AG09319 (cell line): ENCODE measurements around the gene SH3TC1.

Experiments
- DNase-seq: peaks from one replicate; pipeline ENCODE4 v3.0.0-alpha.2; 2010; ENCODE audit warnings: low read depth; ENCODE audit errors: extremely low read depth
- TF ChIP-seq, protein P1 (sequence below): IDR thresholded peaks from 2 replicates; pipeline ENCODE4 v1.5.1; 2011; ENCODE audit warnings: low read depth, mild to moderate bottlenecking, inconsistent platforms, low read length, moderate library complexity

SH3TC1 gene

DNA sequence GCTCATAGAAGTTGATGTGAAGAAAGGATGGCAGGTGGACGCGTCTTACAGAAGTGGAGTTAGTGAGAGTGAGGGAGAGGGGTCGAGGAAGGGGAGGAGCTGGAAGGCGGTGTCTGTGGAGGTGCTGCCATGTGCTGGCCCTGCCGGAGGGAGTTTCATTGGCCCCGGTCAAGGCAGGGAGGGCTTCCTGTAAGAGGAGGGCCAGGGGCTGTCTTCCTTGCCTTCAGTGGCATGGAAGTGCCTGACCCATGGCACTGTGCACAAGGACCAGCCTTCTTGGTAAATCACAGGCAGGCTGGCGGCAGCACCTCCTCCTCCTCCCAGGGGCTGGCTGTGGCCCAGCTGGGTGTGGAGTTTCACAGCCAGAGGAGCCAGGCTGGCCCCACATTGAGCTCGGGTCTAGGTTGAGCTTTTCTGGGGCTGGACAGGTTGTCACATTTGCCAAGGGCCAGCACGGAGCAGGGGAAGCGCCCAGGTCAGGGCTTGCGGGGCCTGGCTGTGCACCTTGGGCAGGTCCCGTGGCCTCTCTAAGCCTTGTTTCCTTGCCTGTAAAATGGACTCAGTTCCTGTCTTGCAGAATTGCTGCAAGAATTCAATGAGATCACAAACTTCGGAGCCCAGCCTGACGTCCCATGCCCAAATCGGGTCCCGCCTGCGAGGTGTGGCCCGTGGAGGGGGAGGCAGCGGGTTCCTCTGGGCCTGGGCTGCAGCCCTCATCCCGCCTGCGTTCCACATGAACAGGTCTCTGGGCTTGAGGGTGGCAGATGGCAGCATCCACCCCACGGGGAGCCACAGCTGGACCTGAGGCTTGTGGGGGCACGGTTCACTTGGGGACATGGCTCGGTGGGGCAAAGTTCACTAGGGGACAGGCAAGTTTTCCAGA is 77.5 kb downstream of the SH3TC1 start:
- no peak for DNase-seq
- TF ChIP-seq, protein P1, sequence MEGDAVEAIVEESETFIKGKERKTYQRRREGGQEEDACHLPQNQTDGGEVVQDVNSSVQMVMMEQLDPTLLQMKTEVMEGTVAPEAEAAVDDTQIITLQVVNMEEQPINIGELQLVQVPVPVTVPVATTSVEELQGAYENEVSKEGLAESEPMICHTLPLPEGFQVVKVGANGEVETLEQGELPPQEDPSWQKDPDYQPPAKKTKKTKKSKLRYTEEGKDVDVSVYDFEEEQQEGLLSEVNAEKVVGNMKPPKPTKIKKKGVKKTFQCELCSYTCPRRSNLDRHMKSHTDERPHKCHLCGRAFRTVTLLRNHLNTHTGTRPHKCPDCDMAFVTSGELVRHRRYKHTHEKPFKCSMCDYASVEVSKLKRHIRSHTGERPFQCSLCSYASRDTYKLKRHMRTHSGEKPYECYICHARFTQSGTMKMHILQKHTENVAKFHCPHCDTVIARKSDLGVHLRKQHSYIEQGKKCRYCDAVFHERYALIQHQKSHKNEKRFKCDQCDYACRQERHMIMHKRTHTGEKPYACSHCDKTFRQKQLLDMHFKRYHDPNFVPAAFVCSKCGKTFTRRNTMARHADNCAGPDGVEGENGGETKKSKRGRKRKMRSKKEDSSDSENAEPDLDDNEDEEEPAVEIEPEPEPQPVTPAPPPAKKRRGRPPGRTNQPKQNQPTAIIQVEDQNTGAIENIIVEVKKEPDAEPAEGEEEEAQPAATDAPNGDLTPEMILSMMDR, result no peak

DNA sequence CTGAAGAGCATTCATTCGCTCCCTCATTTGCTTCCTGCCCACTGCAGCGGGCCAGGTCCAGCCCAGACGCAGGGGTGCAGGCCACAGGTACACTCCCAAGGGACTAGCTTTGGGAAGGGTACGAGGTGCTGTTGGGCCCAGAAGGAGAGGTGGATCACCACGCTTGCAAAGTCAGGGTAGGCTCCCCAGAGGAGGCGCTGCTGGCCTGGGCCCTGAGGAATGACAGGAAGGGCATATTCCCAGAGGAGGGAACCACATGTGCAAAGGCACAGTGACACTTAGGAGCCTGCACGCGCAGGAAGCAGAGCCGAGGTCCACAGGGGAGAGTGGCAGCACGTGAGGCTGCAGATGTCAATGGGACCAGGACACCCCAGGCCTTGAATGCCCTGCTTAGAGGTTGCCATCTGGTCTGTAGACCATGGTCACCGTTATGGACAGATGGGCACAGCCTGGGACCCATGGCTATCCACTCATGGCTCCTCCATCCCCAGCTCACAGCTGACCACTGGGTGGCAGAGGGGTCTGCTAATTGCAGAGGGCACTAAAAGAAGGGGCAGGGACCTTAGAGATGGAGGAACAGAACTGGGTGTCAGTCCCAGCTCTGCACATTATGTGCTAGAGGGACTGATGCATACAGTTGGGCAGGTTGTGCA is 78.4 kb downstream of the SH3TC1 start:
- no peak for DNase-seq
- TF ChIP-seq, protein P1, result no peak; the same call in none of the 2 replicates

DNA sequence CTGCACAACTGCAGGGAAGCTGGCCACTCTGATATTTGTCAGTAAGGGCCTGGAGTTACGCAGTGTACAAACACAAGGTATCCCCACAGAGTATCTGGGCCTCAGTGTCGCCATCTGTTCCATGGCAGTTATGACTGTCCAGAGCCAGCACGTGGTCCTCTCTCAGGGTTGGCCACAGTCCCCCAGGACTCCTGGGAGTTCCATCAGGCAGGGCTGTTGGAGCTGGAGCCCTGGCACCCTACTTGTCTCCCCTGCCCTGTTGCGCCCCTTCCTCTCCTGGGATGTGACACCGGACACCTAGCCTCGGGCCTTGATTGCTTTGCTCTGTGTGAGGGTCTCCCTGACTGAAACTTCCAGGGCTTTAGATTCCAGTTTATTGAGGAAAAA is 78.9 kb downstream of the SH3TC1 start:
- DNase-seq, result no peak
- TF ChIP-seq, protein P1, result no peak

DNA sequence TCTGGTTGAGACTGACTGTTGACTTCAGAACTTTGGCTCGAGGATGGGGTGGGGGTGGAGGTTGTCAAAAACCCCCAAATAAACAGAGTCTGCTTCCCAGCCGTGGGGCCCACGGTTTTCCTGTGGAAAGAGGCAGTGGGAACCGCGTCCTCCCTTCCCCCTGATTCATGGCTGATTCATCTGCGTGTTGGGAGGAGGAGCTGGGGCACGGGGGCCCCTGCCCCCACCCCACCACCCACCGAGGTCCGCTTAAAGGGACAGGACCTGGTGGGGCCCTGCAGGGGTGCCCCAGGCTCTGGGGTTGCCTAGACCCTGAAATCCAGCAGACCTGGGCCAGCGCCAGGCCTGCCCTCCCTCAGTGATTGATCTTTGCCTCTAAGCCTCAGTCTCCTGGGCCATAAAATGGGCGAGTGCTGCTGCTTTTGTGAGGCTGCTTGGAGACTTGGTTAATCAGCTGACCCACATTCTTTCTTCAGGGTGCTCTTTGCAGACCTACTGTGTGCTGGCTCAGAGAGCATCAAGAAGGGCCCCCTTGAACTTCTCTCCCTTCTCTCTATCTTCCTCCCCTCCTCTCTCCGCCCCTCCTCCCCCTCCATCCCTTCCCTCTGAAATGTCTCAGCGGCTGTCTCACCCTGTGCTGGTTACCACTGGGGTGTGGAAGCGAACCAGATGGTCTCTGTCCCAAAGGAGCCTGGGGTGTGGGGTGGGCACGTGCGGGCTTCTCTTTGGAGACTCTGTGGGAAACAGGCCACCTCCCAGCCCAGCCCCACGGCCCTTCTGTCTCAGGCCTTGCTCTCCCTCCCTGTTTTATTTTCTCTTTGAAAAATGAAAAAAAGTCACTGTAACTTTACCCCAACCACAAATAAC is 79.6 kb downstream of the SH3TC1 start:
- TF ChIP-seq, protein P1, result no peak
- DNase-seq, result peak; percentile 67

DNA sequence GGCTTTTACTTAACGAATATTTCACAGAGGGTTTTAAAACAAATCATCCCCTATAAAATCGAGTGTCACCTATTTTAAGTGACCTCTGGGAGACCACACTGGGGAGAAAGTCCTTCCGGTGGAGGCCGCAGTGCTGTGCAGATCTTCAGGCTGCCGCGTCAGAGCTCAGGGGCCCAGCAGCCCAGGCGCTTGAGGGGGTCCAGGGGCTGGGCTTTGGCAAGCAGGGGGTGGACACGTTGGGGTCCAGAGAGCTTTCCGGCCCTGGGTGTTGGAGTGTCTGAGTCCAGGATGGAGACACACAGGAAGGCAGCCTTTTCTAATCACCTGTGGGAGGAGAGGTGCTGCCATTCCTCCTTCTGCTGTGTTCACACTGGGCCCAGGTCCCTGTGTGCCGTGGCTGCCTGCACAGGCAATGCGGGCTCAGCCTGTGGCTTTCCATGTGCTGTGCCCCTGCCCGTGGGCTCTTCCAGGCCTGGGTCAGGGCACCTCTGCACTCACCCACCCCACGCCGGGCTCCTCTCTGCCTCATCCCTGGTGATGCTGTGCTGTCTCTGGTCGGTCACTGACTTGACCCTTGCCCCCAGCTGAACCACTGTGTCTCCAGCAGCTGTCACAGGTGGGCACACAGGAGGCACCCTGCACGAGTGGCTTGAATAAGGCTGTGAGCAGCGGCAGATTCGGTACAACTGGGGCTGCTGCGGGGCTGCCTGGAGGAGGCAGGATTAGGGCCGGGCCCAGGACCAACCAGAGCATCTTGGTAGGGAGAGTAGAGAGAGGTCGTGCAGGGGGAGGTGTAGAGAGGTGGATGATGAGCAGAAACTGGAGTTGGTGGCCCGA is 80.4 kb downstream of the SH3TC1 start:
- no peak for DNase-seq
- TF ChIP-seq, protein P1, result no peak

DNA sequence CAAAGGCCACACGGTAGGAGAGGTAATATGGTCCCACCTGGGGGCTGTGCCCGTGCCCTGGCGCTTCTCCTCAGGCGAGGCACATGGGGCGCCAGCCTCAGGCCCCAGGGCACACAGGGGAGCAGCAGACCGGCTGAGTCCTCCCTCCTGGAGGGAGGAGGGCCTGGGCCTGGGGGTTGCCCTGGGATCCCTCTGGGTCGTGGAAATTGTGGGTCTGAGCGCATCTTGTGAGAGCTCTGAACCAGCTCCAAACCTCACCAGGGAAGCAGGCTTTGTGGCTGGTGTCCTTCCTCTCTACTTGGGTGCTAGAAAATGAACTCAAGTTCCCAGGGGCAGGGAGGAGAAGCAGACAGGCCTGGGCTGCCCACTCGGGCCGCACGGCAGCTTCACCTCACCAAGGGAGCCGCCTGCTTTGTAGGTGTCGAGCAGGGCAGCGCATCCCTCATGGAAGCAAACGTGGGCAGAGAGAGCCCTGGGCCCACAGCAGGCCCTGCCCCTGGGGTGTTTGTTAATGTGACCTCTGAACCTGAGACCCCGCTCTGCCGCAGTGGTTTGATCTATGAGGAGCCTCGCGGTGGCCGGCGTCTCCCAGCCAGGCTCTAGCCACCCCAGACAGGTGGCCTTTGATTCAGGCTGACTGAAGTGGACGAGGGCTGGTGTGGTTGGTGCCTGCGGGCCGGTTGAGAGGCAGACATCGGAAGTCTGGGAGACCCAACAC is 81.2 kb downstream of the SH3TC1 start:
- no peak for DNase-seq

More for the DNA sequence above, 81.2 kb downstream of the SH3TC1 start:
- TF ChIP-seq, protein P1, result no peak
